NCI-H1417 treated with DMSO at 0.1 percent for 48 hours (cell line): ENCODE measurements around the gene TPCN2.

ENCODE experiments used
- DNase-seq: peaks from one replicate; lab custom pipeline; 2025; lab: John Stamatoyannopoulos, UW

Gene TPCN2

DNA sequence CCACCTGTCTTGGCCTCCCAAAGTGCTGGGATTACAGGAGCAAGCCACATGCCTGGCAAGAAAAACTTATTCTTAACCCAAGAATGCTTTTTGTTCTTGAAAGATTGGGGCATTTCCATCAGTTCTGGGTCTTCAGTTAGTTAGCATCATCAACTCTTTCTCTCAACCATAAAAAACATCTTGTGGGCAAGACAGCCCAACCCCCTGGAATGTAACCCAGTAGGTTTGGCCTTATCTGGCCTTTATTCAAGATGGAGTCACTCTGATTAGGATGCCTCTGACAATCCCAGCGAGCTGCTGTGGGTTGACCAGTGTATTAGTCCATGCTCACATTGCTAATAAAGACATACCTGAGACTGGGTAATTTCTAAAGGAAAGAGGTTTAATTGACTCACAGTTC, 9.2 kb upstream of the TPCN2 start:
- no peak for DNase-seq

DNA sequence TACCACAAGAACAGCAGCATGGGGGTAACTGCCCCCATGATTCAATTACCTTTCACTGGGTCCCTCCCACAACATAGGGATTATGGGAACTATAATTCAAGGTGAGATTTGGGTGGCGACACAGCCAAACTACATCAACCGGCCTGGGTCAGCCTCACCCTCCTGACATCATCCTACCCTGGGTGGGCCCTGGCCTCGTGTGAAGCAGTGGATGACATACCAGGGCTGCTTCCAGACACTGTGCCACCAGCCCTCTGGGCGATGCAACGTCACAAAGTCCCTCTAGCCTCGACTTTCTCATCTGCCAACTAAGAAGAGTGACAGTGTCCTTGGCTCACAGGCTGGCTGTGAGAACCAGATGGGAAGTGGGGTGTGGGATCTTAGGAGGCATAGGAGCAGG, 8.7 kb upstream of the TPCN2 start:
- no peak for DNase-seq

DNA sequence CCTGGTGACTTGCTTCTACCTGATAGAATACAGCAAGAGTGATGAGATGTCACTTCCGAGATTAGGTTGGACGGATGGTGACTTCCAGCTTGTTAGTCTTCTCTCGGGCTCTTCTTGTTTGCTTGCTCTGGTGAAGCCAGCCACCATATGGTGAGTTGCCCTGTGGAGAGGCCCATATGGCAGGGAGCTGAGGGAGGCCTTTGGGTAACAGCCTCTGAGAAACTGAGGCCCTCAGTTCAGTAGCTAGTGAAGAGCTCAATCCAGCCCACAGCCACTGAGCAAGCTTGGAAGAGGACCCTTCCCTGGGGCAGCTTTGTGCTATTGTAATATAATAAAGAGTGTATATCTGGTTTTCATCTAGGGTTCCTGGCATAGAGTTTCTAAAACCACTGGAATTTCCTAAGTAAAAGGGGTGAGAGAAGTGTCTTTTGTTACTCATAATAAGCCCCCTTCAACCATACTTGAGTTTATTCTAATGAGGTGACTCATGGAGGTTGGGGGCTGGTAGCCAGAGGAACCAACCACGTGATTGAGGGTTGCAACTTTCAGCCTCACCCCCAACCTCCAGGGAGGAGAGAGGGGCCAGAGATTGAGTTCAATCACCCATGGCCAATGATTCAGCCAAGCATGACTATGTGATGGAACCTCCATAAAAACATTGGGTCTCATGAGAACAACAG, 8.0 kb upstream of the TPCN2 start:
- DNase-seq: no peak

DNA sequence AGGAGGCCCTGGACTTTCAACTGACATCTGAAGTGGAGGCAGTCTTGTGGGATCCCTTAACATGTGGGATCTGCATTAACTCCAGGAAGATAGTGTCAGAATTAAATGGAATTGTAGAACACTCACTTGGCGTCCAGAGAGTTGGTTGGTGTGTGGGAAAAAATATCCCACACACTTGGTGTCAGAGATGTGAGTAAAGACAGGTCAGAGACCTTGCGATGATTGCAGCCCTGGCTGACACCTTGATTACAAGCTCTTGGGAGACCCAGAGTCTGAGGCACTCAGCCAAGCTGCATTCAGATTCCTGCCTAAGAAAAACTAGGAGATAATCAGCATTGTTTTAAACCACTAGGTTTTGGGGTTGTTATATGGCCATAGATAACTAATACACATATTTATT, 7.2 kb upstream of the TPCN2 start:
- DNase-seq: no peak

DNA sequence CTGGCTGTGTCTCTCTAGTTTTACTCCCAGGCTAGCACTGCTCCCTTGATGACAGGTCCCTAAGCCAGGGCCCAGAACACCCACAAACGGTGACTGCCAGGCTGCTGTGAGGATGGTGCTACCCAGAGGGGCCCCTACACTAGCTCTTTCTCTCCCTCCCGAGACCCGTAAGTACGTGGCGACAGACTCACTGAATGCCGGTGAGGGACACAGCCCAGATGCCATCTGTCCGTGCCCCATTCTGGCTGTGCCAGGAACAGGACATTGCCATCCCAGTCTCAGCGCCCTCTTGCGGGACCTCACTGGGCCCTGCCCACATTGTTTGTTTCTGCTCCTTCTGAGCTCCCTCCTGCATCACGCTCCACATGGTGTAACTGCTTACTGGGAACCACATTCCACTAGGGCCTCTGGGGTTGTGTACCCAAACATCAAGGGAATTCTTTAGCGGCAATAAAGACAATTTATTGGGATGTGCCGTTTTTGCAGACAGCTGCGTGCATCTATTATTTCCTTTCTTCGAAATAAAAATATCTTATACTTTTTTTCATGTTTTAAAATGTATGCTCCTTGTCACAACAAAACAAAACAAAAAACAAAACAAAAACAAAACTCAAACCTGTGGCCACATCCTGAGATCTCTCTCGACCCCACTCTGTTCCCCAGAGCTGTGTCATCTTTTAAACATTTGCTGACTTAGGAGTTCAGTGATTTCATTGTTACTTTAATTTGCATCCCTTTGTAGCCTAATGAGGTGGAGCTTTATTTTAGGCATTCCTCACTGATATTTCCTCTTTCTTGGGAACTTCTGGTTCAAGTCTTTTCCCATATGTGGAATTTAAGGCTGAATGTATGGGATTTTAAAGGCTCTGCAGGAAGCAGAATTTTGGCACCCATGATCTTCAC, 4.4 kb upstream of the TPCN2 start:
- DNase-seq: no peak

DNA sequence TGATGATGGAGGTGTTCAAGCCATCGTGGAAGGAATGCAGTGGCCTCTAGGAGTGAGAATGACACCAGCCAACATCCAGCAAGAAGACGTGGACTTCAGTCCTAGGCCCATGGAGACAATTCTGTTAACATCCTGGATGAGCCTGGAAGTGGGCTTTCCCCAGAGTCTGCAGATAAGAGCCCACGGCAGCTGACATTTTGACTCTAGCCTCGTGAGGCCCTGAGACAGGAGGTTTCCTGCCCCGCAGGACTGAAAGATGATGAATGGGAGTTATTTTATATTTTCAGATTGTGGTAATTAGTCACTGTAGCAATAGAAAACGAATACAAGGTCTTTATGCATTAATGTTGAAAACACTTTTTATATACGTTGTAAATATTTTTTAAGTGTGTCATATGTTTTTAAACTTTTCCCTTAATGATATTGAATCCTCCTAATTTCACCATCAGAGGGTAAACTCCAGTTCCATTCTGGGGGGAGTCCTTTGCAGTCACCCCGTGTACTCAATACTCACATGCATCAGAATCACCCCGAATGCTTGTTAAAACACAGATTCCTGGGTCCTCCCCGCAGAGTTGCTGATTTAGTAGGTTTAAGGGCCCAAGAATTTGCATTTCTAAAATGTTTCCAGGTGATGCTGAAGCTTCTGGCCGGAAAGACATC, 570 bp upstream of the TPCN2 start:
- DNase-seq: no peak

DNA sequence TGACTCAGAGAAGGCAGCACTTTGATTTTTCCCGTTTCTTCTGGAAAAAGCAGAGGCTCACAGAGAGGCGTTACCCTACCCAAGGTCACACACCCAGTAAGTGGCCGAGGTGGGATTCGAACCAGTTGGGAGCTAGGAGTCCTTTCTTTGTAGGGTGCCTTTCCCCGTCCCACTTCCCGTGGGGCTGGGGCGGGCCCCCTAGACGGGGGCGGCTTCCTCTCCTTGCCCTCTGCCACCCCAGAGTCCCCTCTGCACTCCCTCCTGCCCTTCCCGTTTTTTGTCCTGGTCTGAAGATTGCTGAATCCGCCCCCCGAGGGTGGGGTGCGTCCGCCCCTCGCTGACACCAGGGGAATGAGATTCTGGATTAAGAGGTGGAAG, 747 bp downstream of the TPCN2 start:
- DNase-seq: no peak

DNA sequence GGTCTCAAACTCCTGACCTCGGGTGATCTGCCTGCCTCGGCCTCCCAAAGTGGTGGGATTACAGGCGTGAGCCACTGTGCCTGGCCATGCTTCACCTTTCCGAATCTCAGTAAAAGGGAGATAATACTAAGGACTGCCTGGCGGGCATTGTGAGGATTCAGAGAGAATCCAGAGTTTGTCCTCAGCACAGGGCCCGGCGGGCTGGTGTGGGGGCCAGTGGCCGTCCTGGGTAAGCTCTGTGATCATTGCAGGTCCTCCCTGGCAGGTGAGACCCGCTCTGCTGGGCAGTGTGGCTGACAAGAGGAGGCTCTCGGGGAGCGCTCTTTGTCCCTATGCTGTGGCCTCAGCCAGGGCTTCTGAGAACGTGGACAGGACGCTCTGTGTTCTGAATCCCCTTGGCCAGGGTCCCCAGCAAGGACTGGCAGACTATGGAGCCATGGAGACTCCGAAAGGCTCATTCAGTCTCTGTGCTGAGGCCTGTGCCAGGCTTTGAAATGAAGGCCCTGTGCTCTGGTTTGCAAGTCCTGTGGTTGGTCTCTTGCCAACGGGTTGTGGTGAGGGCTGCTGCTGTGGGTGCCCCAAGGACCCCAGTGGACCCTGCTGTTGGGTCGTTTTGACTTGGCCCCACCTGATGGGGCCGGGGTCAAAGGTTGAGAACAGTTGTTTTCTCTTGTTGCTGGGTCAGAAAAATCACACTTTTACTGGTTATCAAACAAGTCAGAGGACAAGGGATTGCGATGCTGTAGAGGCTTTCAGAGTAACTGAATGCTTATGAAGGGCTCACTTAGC, 2.1 kb downstream of the TPCN2 start:
- DNase-seq: no peak

DNA sequence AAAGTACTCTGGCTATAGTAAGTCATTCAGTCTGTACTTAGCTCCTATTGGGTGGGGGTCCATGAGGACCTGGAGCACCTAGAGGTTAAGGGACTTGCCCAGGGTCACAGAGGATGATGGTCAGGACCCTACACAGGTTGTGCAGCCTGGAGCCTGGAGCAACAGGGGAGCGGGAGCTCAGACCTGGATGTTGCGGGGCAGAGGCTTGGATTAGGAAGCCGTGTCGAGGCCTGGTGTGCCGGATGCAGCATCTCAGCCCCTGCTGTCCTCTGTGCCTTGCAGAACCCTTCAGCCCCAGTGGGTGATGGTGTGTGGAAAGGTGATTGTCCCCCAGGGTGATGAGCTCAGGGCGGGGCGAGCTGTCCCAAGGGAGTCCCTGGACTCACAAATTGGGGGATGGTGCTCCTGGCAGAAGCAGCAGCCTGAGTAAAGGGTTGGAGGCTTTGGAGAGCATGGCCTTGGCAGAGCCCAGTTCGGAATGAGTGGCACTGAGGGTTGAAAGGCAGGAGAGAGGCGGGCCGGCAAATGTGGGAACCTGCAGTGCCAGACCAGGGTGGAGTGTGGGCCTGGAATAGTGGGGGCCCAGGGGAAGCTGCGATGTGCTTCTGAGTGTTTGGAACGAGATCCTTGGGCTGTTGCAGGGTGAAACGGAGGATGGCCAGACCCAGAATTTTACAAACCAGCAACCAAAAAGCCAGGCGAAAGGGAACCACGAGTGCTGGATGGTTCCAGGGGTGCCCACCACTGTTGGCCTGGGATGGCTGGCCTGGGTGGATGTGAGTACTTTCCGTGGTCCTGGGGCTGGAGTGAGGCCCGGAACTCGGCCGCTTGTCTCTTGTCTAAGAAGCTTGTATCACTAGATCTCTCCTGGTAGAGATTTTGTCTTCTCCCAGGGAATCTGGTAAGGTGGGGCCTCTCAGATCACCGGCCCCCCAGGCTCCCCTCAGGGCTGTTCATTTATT, 2.9 kb downstream of the TPCN2 start:
- no peak for DNase-seq

DNA sequence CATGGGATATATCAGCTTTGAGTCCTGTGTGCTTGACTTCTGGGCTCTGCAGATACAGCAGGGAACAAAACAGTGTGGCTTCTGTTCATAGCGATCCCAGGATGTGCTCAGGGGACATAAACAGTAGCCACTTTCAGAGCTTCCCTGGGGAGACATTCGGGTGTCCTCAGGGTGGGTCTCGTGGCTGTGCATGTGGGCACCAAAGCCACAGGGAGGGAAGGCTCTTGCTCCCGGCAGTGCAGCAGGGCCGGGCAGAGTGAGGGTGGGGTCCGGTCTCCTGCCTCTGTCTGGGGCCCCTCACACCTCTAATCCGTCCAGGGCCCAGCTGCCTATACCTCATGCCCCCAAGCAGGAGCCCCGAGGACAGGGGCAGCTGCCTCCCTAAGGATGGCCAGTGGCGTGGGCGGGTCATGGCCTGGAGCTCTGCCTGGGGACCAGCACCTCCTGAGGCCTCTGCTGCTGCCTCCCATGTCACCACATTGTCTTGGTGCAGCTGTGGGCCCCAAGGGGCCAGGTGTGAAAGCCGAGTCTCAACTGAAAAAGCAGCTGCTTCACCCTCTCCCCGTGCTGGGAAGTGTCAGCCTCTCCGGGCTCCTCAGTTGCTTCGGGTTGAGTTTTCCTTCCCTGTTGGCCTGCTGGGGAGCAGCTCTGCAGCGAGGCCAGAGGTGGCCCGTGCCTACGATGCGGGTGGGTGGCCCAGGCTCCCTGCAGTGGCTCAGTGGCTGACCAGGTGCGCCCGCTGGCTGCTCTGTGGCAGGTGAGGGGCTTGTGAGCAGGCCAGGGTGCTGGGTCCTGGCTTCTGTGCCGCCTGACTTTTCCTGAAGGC, 3.8 kb downstream of the TPCN2 start:
- DNase-seq: no peak

DNA sequence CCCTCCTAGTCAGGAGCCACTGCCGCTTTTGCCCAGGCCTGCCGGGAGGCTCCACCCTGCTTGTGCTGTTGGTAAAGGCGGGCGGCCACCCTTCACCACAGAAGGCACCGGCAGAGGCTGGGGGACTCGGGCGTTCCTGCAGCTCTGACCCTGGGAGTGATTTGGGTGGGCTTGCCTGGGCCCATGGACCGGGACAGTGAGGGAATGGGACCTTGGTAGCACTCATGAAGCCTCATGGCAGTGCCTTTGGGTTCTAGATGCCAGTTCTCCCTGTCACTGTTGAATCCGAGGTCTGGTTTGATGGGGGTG, 4.4 kb downstream of the TPCN2 start:
- no peak for DNase-seq

DNA sequence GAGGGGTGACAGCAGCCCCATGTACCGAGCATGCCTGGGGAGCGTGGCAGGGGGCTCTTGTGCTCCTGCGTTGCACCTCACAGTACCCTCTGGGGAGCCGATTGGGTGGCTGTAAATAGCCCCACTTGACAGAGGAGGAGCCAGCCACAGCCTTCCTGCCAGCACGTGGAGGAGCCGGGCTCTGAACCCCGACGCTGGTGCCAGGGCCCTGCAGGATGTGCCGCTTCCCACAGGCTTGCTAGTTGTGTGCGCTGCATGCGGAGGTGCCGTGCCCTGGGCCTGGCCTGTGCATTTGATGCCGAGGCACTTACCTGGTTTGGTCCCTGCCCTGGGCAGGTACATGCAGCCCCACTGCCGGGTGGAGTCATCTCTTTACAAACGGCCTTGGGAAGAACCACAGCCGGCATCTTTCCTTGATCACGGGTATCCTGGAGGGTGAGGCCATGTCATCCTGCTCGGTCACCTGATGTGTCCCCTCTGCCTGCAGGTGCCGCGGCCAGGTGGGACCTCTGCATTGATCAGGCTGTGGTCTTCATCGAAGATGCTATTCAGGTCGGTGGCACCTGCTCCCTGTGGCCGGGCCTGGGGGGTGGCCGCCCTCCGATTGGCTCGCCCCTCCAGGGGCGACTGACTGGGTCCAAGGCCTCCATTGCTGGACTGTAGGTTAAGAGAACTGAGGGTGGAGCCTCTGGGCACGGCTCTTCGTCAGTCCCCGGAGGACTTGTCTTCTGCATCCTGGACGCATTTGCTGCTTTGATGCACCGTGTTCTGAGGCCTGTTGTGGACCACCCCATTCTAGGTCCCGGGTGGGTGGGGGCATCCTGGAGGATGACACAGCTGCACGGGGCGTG, 5.0 kb downstream of the TPCN2 start:
- DNase-seq: no peak

DNA sequence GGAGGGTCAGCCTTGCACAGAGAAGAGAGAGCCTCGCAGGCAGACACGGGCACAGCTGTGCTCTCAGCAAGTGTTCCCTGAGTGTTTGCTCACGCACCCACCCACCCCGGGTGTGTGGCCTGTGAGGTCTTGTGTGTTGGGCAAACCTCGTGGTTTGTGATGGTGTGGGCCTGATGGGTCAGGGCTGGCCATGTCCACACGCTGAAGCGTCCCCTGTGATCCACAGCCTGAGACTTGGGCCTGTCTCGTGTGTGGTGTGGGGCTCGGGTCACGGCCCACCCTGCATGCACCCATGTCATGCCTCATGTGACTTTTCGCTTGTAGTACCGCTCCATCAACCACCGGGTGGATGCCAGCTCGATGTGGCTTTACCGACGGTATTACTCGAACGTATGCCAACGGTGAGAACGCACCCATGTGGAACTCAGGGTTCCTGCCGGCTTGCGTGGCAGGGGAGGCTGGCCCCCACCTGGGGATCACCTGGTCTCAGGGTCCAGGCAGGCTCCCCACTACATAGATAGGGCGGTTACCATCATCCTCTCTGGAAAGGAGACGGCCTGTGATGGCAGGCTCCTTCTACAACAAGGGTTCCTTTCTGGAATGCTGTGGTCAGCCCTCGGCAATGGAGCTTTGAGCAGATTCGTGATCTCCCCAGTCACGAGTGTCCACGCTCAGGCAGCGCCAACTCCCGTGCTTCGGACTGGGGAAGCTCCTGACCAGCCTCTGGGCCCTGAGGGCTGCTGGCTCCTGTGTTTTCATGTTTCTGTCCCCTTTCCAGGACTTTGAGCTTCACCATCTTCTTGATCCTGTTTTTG, 5.9 kb downstream of the TPCN2 start:
- DNase-seq: no peak

DNA sequence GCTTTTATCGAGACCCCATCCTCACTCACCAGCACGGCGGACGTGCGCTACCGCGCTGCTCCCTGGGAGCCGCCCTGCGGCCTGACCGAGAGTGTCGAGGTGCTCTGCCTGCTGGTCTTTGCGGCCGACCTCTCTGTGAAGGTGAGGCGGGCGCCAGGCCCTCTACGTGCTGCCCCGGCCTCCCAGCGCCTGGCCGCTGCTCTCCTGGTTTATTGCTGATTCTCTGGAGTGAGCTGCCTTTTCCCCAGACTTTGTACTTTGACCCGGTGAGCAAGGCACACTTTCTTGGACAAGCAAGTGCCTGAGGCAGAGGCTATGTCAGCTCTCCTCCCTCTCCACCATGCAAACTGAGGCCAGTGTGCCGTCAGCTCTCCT, 6.5 kb downstream of the TPCN2 start:
- no peak for DNase-seq

DNA sequence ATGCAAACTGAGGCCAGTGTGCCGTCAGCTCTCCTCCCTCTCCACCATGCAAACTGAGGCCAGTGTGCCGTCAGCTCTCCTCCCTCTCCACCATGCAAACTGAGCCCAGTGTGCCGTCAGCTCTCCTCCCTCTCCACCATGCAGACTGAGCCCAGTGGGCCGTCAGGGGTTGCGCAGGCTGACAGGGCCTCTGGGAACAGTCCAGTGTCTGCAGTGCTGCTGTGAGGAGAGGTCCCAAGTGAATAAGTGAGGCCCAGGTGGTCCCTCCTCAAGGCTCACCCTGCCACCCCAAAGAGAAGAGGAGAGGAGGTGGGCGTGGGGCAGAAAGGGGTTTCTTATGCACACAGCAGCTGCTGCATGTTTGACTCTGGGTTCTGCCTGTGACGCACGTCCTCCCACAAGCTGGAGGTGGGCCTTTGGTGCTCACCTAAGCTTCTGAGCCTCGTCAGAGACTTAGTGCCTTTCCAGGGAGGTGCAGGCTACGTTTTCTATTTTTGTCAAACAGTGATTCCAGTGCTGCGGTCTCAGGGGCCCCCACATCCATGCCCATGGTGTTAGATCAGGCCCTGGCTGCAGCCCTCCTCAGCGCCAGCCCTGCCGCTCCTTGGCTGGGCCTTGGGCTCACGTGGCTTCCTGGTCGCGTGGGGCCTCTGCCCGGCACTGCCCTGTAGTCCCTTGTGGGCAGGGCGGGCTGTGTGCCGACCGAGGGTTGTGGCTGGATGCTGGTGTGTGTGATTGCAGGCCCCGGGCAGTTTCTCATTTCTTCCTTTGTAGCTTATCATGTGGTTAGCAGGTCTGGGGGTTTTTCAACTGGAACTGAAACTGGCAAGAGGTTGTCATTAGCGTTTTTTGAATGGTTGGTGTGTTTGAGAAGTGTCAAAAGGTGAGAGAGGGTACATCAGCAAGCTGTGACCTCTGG, 7.1 kb downstream of the TPCN2 start:
- DNase-seq: no peak

DNA sequence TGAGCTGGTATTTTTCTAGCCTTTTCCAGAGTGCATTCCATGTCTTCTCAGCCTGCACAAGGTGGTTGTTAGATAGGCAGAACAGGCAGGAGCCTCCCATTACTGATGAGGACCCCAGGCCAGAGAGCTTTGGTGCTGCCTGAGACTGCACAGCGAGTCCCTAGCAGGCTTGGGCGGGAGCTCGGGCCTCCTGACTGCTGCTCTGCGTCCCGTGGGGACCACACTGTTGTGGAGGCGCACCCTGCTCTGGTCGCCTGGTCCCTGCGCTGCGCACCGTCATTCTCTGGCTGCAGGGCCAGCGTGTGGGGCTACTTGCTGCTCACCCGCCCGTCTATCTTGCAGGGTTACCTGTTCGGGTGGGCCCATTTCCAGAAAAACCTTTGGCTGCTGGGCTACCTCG, 8.5 kb downstream of the TPCN2 start:
- DNase-seq: no peak

DNA sequence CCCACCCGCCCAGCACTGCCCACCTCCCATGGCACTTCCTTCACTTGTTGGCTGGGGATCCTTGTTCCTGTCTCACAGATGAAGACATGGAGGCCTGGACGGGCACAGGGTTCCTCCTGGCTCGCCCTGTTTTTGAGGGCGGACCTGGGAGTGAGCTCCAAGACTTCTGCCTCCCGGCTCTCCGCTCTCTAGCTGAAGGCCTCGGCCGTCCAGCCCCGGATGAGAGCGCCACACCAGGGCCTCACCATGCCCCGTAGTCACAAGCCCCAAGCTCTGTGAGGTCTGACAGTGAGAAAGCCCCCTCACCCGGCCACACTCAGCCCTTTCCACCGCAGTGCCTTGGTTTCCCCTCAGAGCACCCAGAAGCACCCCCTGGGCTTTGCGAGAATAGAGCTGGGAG, 9.1 kb downstream of the TPCN2 start:
- DNase-seq: no peak
